ENCODE data around the gene SFI1. TPM values are rescaled to one million over a fixed set of nuclear protein-coding genes. Genes with fewer than 3 reads are reported as not detected.
"Not testable (repeated sequence)": the region's sequence is repeated elsewhere in the genome, so short reads cannot be mapped to it uniquely, and the experiment has no call there.

Gene SFI1
- polyA plus RNA-seq: 10 to 100 TPM in 2 of 3 donors, 1 to 10 TPM in 1; 4.2 to 31.5 (median 11.1) TPM

GRCh38 chr22:31496007-31496734, at the start of gene SFI1:
Gene SFI1, plus strand, starts transcription at chr22:31496536. Its CDS starts 11,749 bp downstream, at chr22:31508285.
- Mint-ChIP-seq H3K27me3 (ENCODE audit: low read depth in 3 of 3) (peaks cover 0 to 4% (median 0%) of the 10 kb centered on the region in 3 donors), H3K4me1 (peaks cover 39 to 54% of the 10 kb centered on the region in 2 donors), H3K9me3 (no peaks in the 10 kb centered on the region), H3K27ac (peak within 1 kb of the TSS; percentile 90 to 98 (median 92)), H3K4me3 (peak within 1 kb of the TSS; percentile 92 to 97 (median 95)), H3K36me3 (no peaks in the 10 kb centered on the region)
- DNase-seq: peak; percentile 95 to 96 (median 95)

- Mint-ChIP-seq H3K36me3 (peaks cover 6 to 27% (median 15%) of the 10 kb centered on the region in 3 donors), H3K27me3 (ENCODE audit: low read depth in 3 of 3) (no peaks in the 10 kb centered on the region), H3K9me3 (no peaks in the 10 kb centered on the region), H3K27ac (no peak overlapping the region), H3K4me1 (peaks cover 0 to 4% of the 10 kb centered on the region in 2 donors), H3K4me3 (no peak overlapping the region)
- DNase-seq: no peak
Measured at GRCh38 chr22:31446767-31447166, 49.6 kb upstream of the SFI1 start.

GRCh38 chr22:31447337-31447736, 49.0 kb upstream of the SFI1 start:
- Mint-ChIP-seq H3K36me3 (peaks cover 6 to 23% (median 13%) of the 10 kb centered on the region in 3 donors), H3K4me3 (no peak overlapping the region), H3K27ac (peak overlapping the region in 1 of 6 donors; percentile 28)

GRCh38 chr22:31448382-31448781, 48.0 kb upstream of the SFI1 start:
- peak overlapping the region in 3 of 6 donors; percentile 12 to 55 (median 33) for H3K27ac Mint-ChIP-seq
- no peak overlapping the region for H3K4me3 Mint-ChIP-seq
- no peak for DNase-seq
- peaks cover 6 to 18% (median 7%) of the 10 kb centered on the region in 3 donors for H3K36me3 Mint-ChIP-seq
- H3K9me3 Mint-ChIP-seq: no peaks in the 10 kb centered on the region
- H3K4me1 Mint-ChIP-seq: peaks cover 3 to 17% of the 10 kb centered on the region in 2 donors
- H3K27me3 Mint-ChIP-seq (ENCODE audit: low read depth in 3 of 3): no peaks in the 10 kb centered on the region

More at GRCh38 chr22:31447337-31447736, 49.0 kb upstream of the SFI1 start:
- peaks cover 2 to 9% of the 10 kb centered on the region in 2 donors for H3K4me1 Mint-ChIP-seq
- H3K9me3 Mint-ChIP-seq: no peaks in the 10 kb centered on the region
- no peaks in the 10 kb centered on the region for H3K27me3 Mint-ChIP-seq (ENCODE audit: low read depth in 3 of 3)
- DNase-seq: no peak

GRCh38 chr22:31449506-31449905, 46.8 kb upstream of the SFI1 start:
- DNase-seq: no peak
- peaks cover 3 to 17% of the 10 kb centered on the region in 2 donors for H3K4me1 Mint-ChIP-seq
- peaks cover 9 to 18% (median 10%) of the 10 kb centered on the region in 3 donors for H3K36me3 Mint-ChIP-seq
- H3K4me3 Mint-ChIP-seq: no peak overlapping the region
- H3K9me3 Mint-ChIP-seq: no peaks in the 10 kb centered on the region
- no peak overlapping the region for H3K27ac Mint-ChIP-seq
- no peaks in the 10 kb centered on the region for H3K27me3 Mint-ChIP-seq (ENCODE audit: low read depth in 3 of 3)

- H3K4me3 Mint-ChIP-seq: peak overlapping the region in 1 of 5 donors; percentile 27
- peaks cover 7 to 14% (median 9%) of the 10 kb centered on the region in 3 donors for H3K36me3 Mint-ChIP-seq
- H3K9me3 Mint-ChIP-seq: no peaks in the 10 kb centered on the region
- H3K27me3 Mint-ChIP-seq (ENCODE audit: low read depth in 3 of 3): peaks cover 0 to 4% (median 0%) of the 10 kb centered on the region in 3 donors
- DNase-seq: peak; percentile 9 to 37 (median 16)
- H3K4me1 Mint-ChIP-seq: peaks cover 3 to 17% of the 10 kb centered on the region in 2 donors
- peak overlapping the region in 5 of 6 donors; percentile 47 to 82 (median 67) for H3K27ac Mint-ChIP-seq
Measured at GRCh38 chr22:31451709-31452571, 44.4 kb upstream of the SFI1 start.

- Mint-ChIP-seq H3K9me3 (no peaks in the 10 kb centered on the region), H3K27ac (peak overlapping the region in 1 of 6 donors; percentile 26), H3K36me3 (peaks cover 13 to 35% (median 17%) of the 10 kb centered on the region in 3 donors), H3K27me3 (ENCODE audit: low read depth in 3 of 3) (peaks cover 0 to 2% (median 0%) of the 10 kb centered on the region in 3 donors), H3K4me1 (peaks cover 0 to 9% of the 10 kb centered on the region in 2 donors), H3K4me3 (no peak overlapping the region)
- DNase-seq: no peak
Measured at GRCh38 chr22:31461699-31462098, 34.6 kb upstream of the SFI1 start.

GRCh38 chr22:31465307-31465706, 31.0 kb upstream of the SFI1 start:
- Mint-ChIP-seq H3K36me3 (peaks cover 13 to 25% (median 16%) of the 10 kb centered on the region in 3 donors), H3K27ac (no peak overlapping the region), H3K4me3 (no peak overlapping the region), H3K27me3 (ENCODE audit: low read depth in 3 of 3) (peaks cover 0 to 2% (median 0%) of the 10 kb centered on the region in 3 donors), H3K4me1 (peaks cover 0 to 13% of the 10 kb centered on the region in 2 donors), H3K9me3 (no peaks in the 10 kb centered on the region)
- DNase-seq: no peak

- Mint-ChIP-seq H3K27me3 (ENCODE audit: low read depth in 3 of 3) (peaks cover 0 to under 1% (median 0%) of the 10 kb centered on the region in 3 donors), H3K36me3 (peaks cover 3 to 10% (median 10%) of the 10 kb centered on the region in 3 donors), H3K27ac (no peak overlapping the region), H3K4me1 (peaks cover 5 to 32% of the 10 kb centered on the region in 2 donors), H3K9me3 (no peaks in the 10 kb centered on the region), H3K4me3 (no peak overlapping the region)
- DNase-seq: no peak
Measured at GRCh38 chr22:31474743-31475142, 21.6 kb upstream of the SFI1 start.

GRCh38 chr22:31475800-31476199, 20.5 kb upstream of the SFI1 start:
- Mint-ChIP-seq H3K4me3 (no peak overlapping the region), H3K27me3 (ENCODE audit: low read depth in 3 of 3) (peaks cover 0 to 1% (median 0%) of the 10 kb centered on the region in 3 donors), H3K27ac (no peak overlapping the region), H3K36me3 (peaks cover 3 to 10% (median 10%) of the 10 kb centered on the region in 3 donors), H3K4me1 (peaks cover 6 to 32% of the 10 kb centered on the region in 2 donors), H3K9me3 (no peaks in the 10 kb centered on the region)
- DNase-seq: no peak

- Mint-ChIP-seq H3K36me3 (peaks cover 6 to 11% (median 10%) of the 10 kb centered on the region in 3 donors), H3K27ac (peak overlapping the region in 1 of 6 donors; percentile 36), H3K4me3 (no peak overlapping the region)
Measured at GRCh38 chr22:31477329-31477728, 19.0 kb upstream of the SFI1 start.

GRCh38 chr22:31481129-31481528, 15.2 kb upstream of the SFI1 start:
- Mint-ChIP-seq H3K4me1 (peaks cover 7 to 37% of the 10 kb centered on the region in 2 donors), H3K9me3 (no peaks in the 10 kb centered on the region), H3K27me3 (ENCODE audit: low read depth in 3 of 3) (peaks cover 0 to 1% (median 0%) of the 10 kb centered on the region in 3 donors), H3K4me3 (no peak overlapping the region), H3K27ac (peak overlapping the region in 1 of 6 donors; percentile 40), H3K36me3 (peaks cover 10 to 27% (median 14%) of the 10 kb centered on the region in 3 donors)
- no peak for DNase-seq

More at GRCh38 chr22:31477329-31477728, 19.0 kb upstream of the SFI1 start:
- Mint-ChIP-seq H3K9me3 (no peaks in the 10 kb centered on the region), H3K4me1 (peaks cover 6 to 25% of the 10 kb centered on the region in 2 donors), H3K27me3 (ENCODE audit: low read depth in 3 of 3) (peaks cover 0 to 1% (median 0%) of the 10 kb centered on the region in 3 donors)
- no peak for DNase-seq

- Mint-ChIP-seq H3K36me3 (peaks cover 8 to 27% (median 12%) of the 10 kb centered on the region in 3 donors), H3K4me1 (peaks cover 7 to 34% of the 10 kb centered on the region in 2 donors), H3K27ac (peak overlapping the region in 1 of 6 donors; percentile 19)
- not testable (repeated sequence) for H3K4me3 Mint-ChIP-seq; DNase-seq; H3K27me3 Mint-ChIP-seq (ENCODE audit: low read depth in 3 of 3); H3K9me3 Mint-ChIP-seq
Measured at GRCh38 chr22:31482470-31482869, 13.9 kb upstream of the SFI1 start.

Measured in immature natural killer cell (primary cell).